Panc1 (cell line): Measurements from ENCODE around the gene DDIAS.

Experiments
- POLR2AphosphoS5 ChIP-seq: IDR thresholded peaks from 2 replicates; pipeline ENCODE4 v1.6.1; 2012; ENCODE audit warnings: mild to moderate bottlenecking, low read depth, low read length, moderate library complexity
- REST ChIP-seq, 2 experiments: IDR thresholded peaks; 2 replicates each; pipeline ENCODE4 v1.6.1; 2011 to 2012; ENCODE audit warnings: low read depth in 2 of 2, control low read depth in 1 of 2, low read length in 1 of 2, mild to moderate bottlenecking in 1 of 2, moderate library complexity in 1 of 2; ENCODE audit not compliant: insufficient read depth in 1 of 2
- TF ChIP-seq, protein P1 (sequence below): fragments of 450-650 bp; IDR thresholded peaks from 2 replicates; pipeline ENCODE4 v1.5.1; 2017; ENCODE audit warnings: mild to moderate bottlenecking

- TF ChIP-seq, protein P1, sequence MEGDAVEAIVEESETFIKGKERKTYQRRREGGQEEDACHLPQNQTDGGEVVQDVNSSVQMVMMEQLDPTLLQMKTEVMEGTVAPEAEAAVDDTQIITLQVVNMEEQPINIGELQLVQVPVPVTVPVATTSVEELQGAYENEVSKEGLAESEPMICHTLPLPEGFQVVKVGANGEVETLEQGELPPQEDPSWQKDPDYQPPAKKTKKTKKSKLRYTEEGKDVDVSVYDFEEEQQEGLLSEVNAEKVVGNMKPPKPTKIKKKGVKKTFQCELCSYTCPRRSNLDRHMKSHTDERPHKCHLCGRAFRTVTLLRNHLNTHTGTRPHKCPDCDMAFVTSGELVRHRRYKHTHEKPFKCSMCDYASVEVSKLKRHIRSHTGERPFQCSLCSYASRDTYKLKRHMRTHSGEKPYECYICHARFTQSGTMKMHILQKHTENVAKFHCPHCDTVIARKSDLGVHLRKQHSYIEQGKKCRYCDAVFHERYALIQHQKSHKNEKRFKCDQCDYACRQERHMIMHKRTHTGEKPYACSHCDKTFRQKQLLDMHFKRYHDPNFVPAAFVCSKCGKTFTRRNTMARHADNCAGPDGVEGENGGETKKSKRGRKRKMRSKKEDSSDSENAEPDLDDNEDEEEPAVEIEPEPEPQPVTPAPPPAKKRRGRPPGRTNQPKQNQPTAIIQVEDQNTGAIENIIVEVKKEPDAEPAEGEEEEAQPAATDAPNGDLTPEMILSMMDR = no peak
- TF ChIP-seq POLR2AphosphoS5 (no peak), REST (IDR thresholded peaks at IDR 0.05; ENCODE audit: insufficient read depth in 1 of 2, low read depth in 2 of 2, low read length in 1 of 2) (no peak)
Measured at GRCh38 chr11:82902880-82903279, 1.3 kb downstream of the DDIAS start.
